ENCODE results near the gene STAG1.
"Not testable (repeated sequence)": the region's sequence is repeated elsewhere in the genome, so short reads cannot be mapped to it uniquely, and the experiment has no call there.

STAG1 gene

DNA sequence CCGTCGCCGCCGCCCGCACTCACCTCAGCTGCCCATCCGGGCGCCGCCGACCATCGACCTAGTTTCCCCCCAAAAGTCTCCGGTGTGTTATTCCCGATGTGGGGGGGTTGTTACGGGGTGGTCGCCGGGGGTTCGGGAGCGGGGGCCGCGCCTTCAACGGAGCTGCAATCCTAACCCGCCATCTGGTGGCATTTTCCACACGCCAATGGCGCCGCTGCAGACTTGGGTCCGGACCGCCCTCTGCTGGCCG, at the start of gene STAG1:
Gene STAG1 (minus strand): TSS at position 207 of the 250 bp plus-strand sequence. CDS start 121,480 bp downstream, outside the sequence.
- Mint-ChIP-seq H3K9me3 (no peaks in the 10 kb centered on the region), H3K27me3 (ENCODE audit: low read depth) (no peaks in the 10 kb centered on the region), H3K27ac (peak within 1 kb of the TSS; percentile 97), H3K4me1 (ENCODE audit: low read depth) (peaks cover 33% of the 10 kb centered on the region), H3K4me3 (peak within 1 kb of the TSS; percentile 92), H3K36me3 (ENCODE audit: low read depth) (peaks cover 4% of the 10 kb centered on the region)

DNA sequence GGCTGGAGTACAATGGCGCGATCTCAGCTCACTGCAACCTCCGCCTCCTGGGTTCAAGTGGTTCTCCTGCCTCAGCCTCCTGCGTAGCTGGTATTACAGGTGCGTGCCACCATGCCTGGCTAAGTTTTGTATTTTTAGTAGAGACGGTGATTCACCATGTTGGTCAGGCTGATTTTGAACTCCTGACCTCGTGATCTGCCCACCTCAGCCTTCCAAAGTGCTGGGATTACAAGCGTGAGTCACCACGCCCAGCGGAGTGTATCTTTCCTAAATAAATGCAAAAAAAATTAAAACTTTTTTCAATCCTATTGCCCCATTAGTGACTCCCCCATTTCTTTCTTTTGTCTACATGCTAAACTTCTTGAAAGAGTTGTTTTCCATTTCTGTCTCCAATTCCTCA, 49.0 kb upstream of the STAG1 start:
- not testable (repeated sequence) for H3K4me1 Mint-ChIP-seq (ENCODE audit: low read depth); H3K27ac Mint-ChIP-seq; H3K36me3 Mint-ChIP-seq (ENCODE audit: low read depth); H3K9me3 Mint-ChIP-seq; H3K4me3 Mint-ChIP-seq
- H3K27me3 Mint-ChIP-seq (ENCODE audit: low read depth): peaks cover 19% of the 10 kb centered on the region

DNA sequence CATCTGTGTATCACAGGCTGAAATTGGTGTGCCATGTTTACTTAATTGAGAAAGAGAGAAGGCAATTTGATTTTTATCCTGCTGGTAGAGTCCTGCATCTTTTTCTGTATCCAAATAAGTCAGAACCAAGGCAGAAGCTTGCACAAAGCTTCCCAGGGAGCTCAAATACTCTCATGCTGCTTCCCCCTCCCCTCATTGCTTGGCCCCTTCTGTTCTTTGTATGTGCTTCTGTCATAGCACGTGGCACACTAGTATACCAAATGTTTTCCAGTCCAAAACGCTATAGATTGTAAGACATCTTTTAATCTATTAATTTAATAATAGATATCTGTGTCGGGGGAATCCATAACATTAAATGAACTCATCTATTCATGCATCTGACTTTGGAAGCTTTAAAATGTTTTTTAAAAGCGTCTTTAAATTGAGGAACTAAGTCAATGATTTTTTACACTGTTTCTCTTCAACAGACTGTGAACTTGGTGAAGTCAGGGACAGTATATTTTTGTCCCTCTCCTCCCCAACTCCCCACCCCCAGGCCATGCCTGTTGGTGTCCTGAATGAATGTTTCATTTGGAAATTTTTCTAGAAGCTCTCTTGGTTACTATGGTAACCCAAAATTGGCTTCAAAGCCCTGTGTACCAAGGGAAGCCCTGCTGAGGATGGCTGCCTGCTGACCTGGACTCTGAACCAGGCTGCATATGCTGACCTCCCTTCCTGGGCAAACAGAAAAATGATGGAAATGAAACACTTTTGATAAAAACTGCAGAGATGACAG, 40.6 kb upstream of the STAG1 start:
- peaks cover 30% of the 10 kb centered on the region for H3K27me3 Mint-ChIP-seq (ENCODE audit: low read depth)
- no peaks in the 10 kb centered on the region for H3K4me1 Mint-ChIP-seq (ENCODE audit: low read depth)
- no peak overlapping the region for H3K27ac Mint-ChIP-seq
- H3K9me3 Mint-ChIP-seq: no peaks in the 10 kb centered on the region
- H3K36me3 Mint-ChIP-seq (ENCODE audit: low read depth): no peaks in the 10 kb centered on the region
- no peak overlapping the region for H3K4me3 Mint-ChIP-seq

DNA sequence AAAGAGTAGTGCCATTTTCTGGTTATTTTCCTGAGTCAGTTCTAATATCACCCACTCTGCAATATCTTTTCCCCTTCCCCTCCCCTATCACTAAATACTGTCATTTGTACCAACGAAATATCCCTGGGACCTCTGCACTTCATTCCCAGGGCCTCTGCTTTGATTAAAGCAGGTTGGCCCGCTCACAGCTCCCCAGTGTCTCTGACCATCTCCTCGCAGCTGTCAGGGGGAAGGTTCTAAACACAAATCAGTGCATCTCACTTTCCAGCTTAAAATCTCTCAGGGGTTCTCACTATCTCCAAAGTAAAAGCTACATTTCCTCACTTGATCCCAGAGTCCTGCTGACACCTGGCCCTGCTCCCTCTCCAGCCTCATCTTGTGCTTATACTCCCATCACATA, 38.6 kb upstream of the STAG1 start:
- Mint-ChIP-seq H3K36me3 (ENCODE audit: low read depth) (no peaks in the 10 kb centered on the region), H3K27me3 (ENCODE audit: low read depth) (peaks cover 30% of the 10 kb centered on the region), H3K27ac (no peak overlapping the region), H3K4me3 (no peak overlapping the region), H3K4me1 (ENCODE audit: low read depth) (peaks cover 13% of the 10 kb centered on the region), H3K9me3 (no peaks in the 10 kb centered on the region)

DNA sequence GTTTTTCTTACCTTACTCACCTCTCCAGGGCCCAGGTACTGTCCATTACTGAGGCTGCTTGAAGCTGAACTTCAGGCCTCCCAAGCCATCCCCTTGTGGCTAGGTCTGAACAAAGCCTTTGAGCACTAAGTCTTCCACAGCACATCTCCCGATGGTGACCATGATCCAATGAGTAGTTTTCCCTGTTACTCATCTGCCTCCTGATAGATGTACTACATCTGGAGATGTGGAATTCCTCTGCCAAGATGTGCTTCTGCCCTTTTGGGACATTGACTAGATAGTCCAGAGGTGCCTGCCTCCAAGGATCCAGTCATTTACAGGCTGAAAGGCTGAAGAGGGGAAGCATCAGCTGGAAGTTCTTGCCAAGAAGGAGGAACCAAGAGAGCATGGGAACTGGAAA, 37.8 kb upstream of the STAG1 start:
- Mint-ChIP-seq H3K36me3 (ENCODE audit: low read depth) (no peaks in the 10 kb centered on the region), H3K4me1 (ENCODE audit: low read depth) (peaks cover 13% of the 10 kb centered on the region), H3K27ac (no peak overlapping the region), H3K9me3 (no peaks in the 10 kb centered on the region), H3K4me3 (no peak overlapping the region), H3K27me3 (ENCODE audit: low read depth) (peaks cover 25% of the 10 kb centered on the region)

DNA sequence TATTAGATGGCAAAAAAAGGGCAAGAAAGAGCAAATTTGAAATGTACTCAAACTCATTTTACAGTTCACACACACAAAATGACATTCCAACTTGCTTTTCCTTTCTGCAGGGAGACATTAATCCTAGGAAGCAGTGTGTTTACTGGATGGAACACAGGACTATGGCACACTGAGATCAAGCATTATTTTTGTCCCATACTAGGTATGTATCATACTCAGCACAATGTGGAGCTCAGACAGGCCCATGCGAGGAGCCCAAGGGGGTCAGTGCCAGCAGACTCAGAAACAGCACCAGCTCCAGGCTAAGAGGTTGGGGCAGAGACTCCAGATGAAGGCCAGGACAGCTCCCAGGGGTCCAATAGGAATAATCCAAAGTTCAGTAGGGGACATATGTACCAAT, 36.0 kb upstream of the STAG1 start:
- Mint-ChIP-seq H3K27me3 (ENCODE audit: low read depth) (peaks cover 16% of the 10 kb centered on the region), H3K4me1 (ENCODE audit: low read depth) (peaks cover 13% of the 10 kb centered on the region), H3K9me3 (no peaks in the 10 kb centered on the region), H3K27ac (no peak overlapping the region), H3K36me3 (ENCODE audit: low read depth) (no peaks in the 10 kb centered on the region), H3K4me3 (no peak overlapping the region)

DNA sequence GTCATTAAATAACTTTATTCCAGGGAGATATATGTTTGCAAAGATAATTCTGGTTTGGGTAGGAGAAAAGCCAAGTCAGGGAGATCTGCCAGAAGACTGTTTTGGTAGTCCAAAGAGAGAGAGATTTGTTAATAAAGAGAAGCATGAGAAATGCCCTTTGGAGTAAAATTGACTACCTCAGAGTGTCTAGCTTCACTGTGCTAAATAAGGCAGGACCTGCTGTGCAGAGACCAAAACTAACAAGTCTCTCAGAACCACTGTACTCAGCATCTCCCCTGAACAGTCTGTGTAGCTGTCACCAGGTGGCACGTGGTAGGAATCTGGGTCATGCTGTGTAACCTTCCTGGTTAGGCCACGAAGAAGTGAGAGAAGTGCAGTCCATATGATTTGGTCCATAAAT, 35.2 kb upstream of the STAG1 start:
- Mint-ChIP-seq H3K27ac (peak overlapping the region; percentile 78), H3K27me3 (ENCODE audit: low read depth) (peaks cover 10% of the 10 kb centered on the region), H3K9me3 (no peaks in the 10 kb centered on the region), H3K4me1 (ENCODE audit: low read depth) (peaks cover 13% of the 10 kb centered on the region), H3K36me3 (ENCODE audit: low read depth) (no peaks in the 10 kb centered on the region), H3K4me3 (peak overlapping the region; percentile 4)

DNA sequence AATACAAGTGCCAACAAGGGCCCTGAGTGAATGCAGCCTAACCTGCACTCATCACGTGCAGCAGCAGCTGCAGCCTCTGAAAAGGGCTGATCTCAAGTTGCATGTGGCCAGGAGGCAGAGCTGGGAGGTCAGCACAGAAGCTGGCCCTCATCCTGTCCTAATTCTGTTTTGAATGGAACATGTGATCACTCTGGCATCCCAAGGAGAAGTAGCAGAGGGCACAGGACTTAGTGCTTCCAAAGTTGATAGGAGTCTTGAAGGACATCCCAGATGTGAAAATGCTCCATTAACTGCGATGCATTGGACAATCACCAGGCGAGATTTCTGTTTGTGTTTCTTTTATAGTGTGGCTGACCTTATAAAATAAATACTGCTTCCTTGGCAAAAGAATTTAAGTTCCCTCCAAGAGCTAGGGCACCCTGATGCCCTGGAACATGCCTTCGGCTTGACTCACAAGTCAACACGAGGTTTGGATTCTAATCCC, 31.6 kb upstream of the STAG1 start:
- Mint-ChIP-seq H3K4me3 (no peak overlapping the region), H3K27me3 (ENCODE audit: low read depth) (peaks cover 2% of the 10 kb centered on the region), H3K36me3 (ENCODE audit: low read depth) (no peaks in the 10 kb centered on the region), H3K27ac (no peak overlapping the region), H3K4me1 (ENCODE audit: low read depth) (peaks cover 13% of the 10 kb centered on the region), H3K9me3 (no peaks in the 10 kb centered on the region)

DNA sequence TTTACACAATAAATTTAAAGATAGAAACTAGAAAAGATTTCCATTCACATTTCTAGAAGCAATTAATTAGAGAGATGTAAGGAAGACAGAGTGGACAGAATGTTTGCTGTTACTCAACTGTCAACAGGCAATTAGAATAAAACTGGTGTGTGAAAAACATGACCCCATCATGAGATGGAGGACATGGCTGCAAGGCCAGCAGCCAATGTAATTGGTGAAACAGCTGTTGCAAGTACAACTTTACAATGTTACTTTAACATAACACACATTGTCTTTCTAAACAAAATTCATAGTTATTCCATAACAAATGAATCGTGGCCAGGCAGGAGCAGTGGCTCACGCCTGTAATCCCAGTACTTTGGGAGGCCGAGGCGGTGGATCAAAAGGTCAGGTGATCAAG, 28.6 kb upstream of the STAG1 start:
- no peaks in the 10 kb centered on the region for H3K9me3 Mint-ChIP-seq
- no peaks in the 10 kb centered on the region for H3K4me1 Mint-ChIP-seq (ENCODE audit: low read depth)
- no peaks in the 10 kb centered on the region for H3K36me3 Mint-ChIP-seq (ENCODE audit: low read depth)
- H3K4me3 Mint-ChIP-seq: no peak overlapping the region
- peaks cover 3% of the 10 kb centered on the region for H3K27me3 Mint-ChIP-seq (ENCODE audit: low read depth)
- H3K27ac Mint-ChIP-seq: no peak overlapping the region

DNA sequence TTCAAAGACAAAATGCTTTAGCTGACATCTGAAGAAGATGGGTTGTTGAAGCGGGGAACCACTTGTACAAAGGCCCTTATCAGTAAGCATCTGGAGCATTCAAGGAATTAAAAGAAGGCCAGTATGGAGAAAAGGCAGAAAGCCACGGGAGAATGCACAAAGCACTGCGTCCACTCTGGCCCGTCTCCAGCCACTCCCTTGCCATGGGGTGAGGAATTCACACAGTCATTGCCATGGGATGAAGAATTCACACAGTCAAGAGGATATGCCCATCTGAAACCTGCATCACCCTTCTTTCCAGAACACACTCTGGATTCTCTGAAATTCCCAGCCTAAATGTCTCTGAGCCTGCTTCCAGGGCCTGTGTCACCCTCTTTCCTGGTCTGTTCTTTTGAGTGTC, 26.7 kb upstream of the STAG1 start:
- Mint-ChIP-seq H3K4me1 (ENCODE audit: low read depth) (no peaks in the 10 kb centered on the region), H3K27me3 (ENCODE audit: low read depth) (peaks cover 3% of the 10 kb centered on the region), H3K4me3 (no peak overlapping the region), H3K36me3 (ENCODE audit: low read depth) (no peaks in the 10 kb centered on the region), H3K27ac (no peak overlapping the region), H3K9me3 (no peaks in the 10 kb centered on the region)

DNA sequence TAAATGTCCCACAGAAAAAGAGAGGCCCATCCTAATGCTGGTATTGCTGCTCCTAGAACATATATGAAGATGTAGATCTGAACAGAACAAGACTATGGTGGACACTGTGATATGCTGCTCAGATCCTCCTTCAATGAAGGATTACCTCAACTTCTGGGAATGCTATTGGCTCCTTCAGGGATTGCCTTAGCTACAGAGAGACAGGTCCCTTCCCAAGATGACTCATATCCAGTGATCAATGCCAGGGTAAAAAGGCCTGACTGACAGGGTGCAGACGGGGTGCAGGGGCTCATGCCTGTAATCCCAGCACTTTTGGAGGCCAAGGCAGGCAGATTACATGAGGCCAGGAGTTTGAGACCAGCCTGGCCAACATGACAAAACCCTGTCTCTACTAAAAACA, 20.5 kb upstream of the STAG1 start:
- Mint-ChIP-seq H3K36me3 (ENCODE audit: low read depth) (no peaks in the 10 kb centered on the region), H3K9me3 (no peaks in the 10 kb centered on the region), H3K4me3 (no peak overlapping the region), H3K27ac (no peak overlapping the region), H3K27me3 (ENCODE audit: low read depth) (no peaks in the 10 kb centered on the region), H3K4me1 (ENCODE audit: low read depth) (no peaks in the 10 kb centered on the region)

DNA sequence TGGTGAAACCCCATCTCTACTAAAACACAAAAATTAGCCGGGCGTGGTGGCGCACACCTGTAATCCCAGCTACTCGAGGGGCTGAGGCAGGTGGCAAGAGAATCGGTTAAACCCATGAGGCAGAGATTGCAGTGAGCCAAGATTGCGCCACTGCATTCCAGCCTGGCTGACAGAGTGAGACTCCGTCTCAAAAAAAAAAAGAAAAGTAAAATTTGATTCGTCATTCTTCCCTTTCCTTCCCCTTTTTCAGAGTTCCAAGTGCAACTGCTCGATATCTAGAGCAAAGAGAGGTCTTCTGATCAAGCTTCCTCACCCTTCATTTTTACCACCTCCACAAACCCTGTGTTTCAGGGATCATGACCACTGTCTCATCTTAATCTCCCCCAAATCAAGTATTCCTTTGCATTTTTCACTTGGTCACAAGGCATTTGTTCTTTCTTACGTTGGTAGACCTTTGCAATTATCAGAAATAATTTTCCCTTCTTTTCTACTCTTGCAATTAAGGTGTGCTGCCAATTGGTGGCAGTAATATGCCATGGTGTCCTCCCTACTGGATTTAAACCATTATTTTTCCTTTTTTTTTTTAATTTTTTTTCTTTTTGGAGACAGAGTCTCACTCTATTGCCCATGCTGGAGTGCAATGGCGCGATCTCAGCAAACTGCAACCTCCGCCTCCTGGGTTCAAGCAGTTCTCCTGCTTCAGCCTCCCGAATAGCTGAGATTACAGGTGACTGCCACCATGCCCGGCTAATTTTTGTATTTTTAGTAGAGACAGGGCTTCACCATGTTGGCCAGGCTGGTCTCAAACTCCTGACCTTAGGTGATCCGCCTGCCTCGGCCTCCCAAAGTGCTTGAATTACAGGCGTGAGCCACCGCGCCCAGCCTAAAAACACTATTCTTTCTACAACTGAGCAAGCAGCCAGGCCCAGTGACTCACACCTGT, 6.3 kb upstream of the STAG1 start:
- not testable (repeated sequence) for H3K36me3 Mint-ChIP-seq (ENCODE audit: low read depth); H3K27me3 Mint-ChIP-seq (ENCODE audit: low read depth); H3K4me3 Mint-ChIP-seq; H3K27ac Mint-ChIP-seq
- H3K4me1 Mint-ChIP-seq (ENCODE audit: low read depth): peaks cover 13% of the 10 kb centered on the region
- H3K9me3 Mint-ChIP-seq: peaks cover 14% of the 10 kb centered on the region

DNA sequence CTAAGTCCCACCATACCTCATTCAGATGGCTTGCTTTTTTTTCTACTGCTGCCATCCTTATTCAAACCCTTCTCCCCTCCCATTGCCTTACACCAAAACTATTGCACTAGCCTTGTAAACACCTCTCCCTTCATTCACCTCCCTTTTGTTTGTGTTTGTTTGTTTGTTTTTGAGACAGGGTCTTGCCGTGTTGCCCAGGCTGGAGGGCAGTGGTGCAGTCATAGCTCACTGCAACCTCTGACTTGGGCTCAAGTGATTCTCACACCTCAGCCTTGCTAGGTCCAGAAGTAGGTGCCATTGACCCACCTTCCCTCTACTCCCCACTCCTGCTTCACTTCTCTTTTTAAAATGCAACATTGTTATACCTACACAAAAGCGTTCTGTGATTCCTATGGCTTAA, 3.0 kb upstream of the STAG1 start:
- H3K27me3 Mint-ChIP-seq (ENCODE audit: low read depth): no peaks in the 10 kb centered on the region
- peak overlapping the region; percentile 4 for H3K27ac Mint-ChIP-seq
- H3K4me3 Mint-ChIP-seq: no peak overlapping the region
- H3K9me3 Mint-ChIP-seq: no peaks in the 10 kb centered on the region
- peaks cover 4% of the 10 kb centered on the region for H3K36me3 Mint-ChIP-seq (ENCODE audit: low read depth)
- peaks cover 26% of the 10 kb centered on the region for H3K4me1 Mint-ChIP-seq (ENCODE audit: low read depth)

DNA sequence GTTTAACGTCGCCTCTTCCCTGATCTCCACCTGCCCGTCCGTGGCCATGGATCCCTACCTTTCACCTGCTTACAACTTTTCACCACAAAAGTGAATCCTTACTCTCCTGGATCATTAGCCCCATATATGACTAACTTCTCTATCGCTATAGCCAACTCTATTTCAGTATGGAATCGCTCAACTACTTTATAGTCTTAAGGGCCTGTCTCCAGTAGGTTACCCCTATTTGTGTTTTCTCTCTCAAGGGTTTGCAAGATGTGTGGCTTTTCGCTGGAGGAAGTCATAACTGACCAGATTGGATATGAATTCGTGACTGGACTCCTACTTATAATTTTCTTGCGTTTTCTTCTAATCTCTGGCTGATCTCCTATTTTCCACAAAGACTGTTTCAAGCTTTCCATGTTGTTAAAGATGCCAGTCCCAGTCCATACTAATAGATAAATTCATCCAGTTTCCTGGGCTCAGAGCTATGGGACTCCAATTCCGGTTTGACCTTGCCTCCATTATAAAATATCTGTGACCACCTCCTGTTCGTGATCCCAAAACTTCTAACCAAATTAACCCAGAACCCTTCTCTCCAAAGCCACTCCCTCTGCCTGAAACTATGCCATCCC, 1.3 kb upstream of the STAG1 start:
- peaks cover 4% of the 10 kb centered on the region for H3K36me3 Mint-ChIP-seq (ENCODE audit: low read depth)
- peak overlapping the region; percentile 91 for H3K27ac Mint-ChIP-seq
- H3K27me3 Mint-ChIP-seq (ENCODE audit: low read depth): no peaks in the 10 kb centered on the region
- H3K4me1 Mint-ChIP-seq (ENCODE audit: low read depth): peaks cover 36% of the 10 kb centered on the region
- peak overlapping the region; percentile 86 for H3K4me3 Mint-ChIP-seq
- H3K9me3 Mint-ChIP-seq: no peaks in the 10 kb centered on the region
